HepG2 (cell line): ENCODE data around the gene SHMT1. TPM values are rescaled to one million over a fixed set of nuclear protein-coding genes. Genes with fewer than 3 reads are reported as not detected.

Experiments used
- GPN1 ChIP-seq: sonication (generic); formaldehyde crosslinking; IDR thresholded peaks from 2 replicates; pipeline ENCODE4 v1.5.1; 2020; ENCODE audit warnings: missing genetic modification reagents, borderline replicate concordance
- JDP2 ChIP-seq: sonication (generic); formaldehyde crosslinking; IDR thresholded peaks from 2 replicates; pipeline ENCODE4 v1.8.1; 2022; ENCODE audit warnings: missing genetic modification reagents, borderline replicate concordance
- MTA1 ChIP-seq: sonication (generic); formaldehyde crosslinking; IDR thresholded peaks from 2 replicates; pipeline ENCODE4 v1.4.0; 2020; ENCODE audit warnings: missing genetic modification reagents, mild to moderate bottlenecking, borderline replicate concordance
- NFE2L1 ChIP-seq: sonication (generic); formaldehyde crosslinking; IDR thresholded peaks from 2 replicates; pipeline ENCODE4 v1.4.0; 2020; ENCODE audit warnings: missing genetic modification reagents, mild to moderate bottlenecking, borderline replicate concordance
- NFIC ChIP-seq: IDR thresholded peaks from 2 replicates; pipeline ENCODE4 v1.6.1; 2012; ENCODE audit warnings: mild to moderate bottlenecking, low read length, inconsistent platforms
- NFYC ChIP-seq: IDR thresholded peaks from 2 replicates; pipeline ENCODE4 v1.6.1; 2016; ENCODE audit warnings: missing genetic modification reagents, missing compliant biosample characterization
- PLRG1 ChIP-seq: fragments of 450-650 bp; conservative IDR thresholded peaks from 2 replicates; pipeline ENCODE4 v1.6.1; 2016
- RCOR2 ChIP-seq: IDR thresholded peaks from 2 replicates; pipeline ENCODE4 v1.6.1; 2016; ENCODE audit warnings: missing biosample characterization, missing genetic modification reagents
- SALL2 ChIP-seq: sonication (generic); formaldehyde crosslinking; IDR thresholded peaks from 2 replicates; pipeline ENCODE4 v1.8.1; 2023; ENCODE audit warnings: mild to moderate bottlenecking, missing genetic modification reagents, inconsistent platforms
- ZNF101 ChIP-seq: sonication (generic); formaldehyde crosslinking; IDR thresholded peaks from 2 replicates; pipeline ENCODE4 v1.4.0; 2020; ENCODE audit warnings: mild to moderate bottlenecking, low read depth, missing genetic modification reagents, borderline replicate concordance
- ZNF33B ChIP-seq: sonication (generic); formaldehyde crosslinking; IDR thresholded peaks from 2 replicates; pipeline ENCODE4 v1.5.1; 2020; ENCODE audit warnings: mild to moderate bottlenecking, missing genetic modification reagents
- ZNF431 ChIP-seq: sonication (generic); formaldehyde crosslinking; IDR thresholded peaks from 2 replicates; pipeline ENCODE4 v1.9.0; 2022; ENCODE audit warnings: missing genetic modification reagents, low read depth, mild to moderate bottlenecking, borderline replicate concordance
- ZNF451 ChIP-seq: sonication (generic); formaldehyde crosslinking; IDR thresholded peaks from 2 replicates; pipeline ENCODE4 v1.5.0; 2020; ENCODE audit warnings: mild to moderate bottlenecking, missing genetic modification reagents
- ZNF501 ChIP-seq: sonication (generic); formaldehyde crosslinking; IDR thresholded peaks from 2 replicates; pipeline ENCODE4 v1.5.1; 2020; ENCODE audit warnings: mild to moderate bottlenecking, moderate library complexity, missing genetic modification reagents
- ZNF556 ChIP-seq: sonication (generic); formaldehyde crosslinking; IDR thresholded peaks from 2 replicates; pipeline ENCODE4 v1.4.0; 2020; ENCODE audit warnings: mild to moderate bottlenecking, missing genetic modification reagents, borderline replicate concordance
- ZNF660 ChIP-seq: sonication (generic); formaldehyde crosslinking; IDR thresholded peaks from 2 replicates; pipeline ENCODE4 v1.5.1; 2020; ENCODE audit warnings: mild to moderate bottlenecking, low read depth, missing genetic modification reagents, borderline replicate concordance
- ZNF709 ChIP-seq: sonication (generic); formaldehyde crosslinking; IDR thresholded peaks from 2 replicates; pipeline ENCODE4 v1.5.0; 2020; ENCODE audit warnings: mild to moderate bottlenecking, missing genetic modification reagents
- ZNF737 ChIP-seq: sonication (generic); formaldehyde crosslinking; IDR thresholded peaks from 2 replicates; pipeline ENCODE4 v1.5.0; 2020; ENCODE audit warnings: missing genetic modification reagents, mild to moderate bottlenecking, borderline replicate concordance
- ZNF777 ChIP-seq: sonication (generic); formaldehyde crosslinking; IDR thresholded peaks from 2 replicates; pipeline ENCODE4 v1.4.0; 2020; ENCODE audit warnings: missing genetic modification reagents
- polyA plus RNA-seq, 8 experiments: library from polyadenylated mRNA; depleted of rRNA in 3 of 8; stranded (reverse) in 7 of 8; unstranded in 1 of 8; fragments of >200 nt; fragmentation: Illumina TruSeq in 4 of 8; extraction: Trizol in 4 of 8; gene quantifications; 2 replicates each; pipeline versions ENCODE4 v1.2.1 to v1.2.3, GENCODE V29; 2011 to 2016; ENCODE audit warnings: low read depth in 4 of 8, missing spikeins in 1 of 8, mixed read lengths in 1 of 8; ENCODE audit not compliant: insufficient read depth in 1 of 8
- total RNA-seq, 5 experiments: library from RNA; depleted of rRNA; stranded (reverse); fragments of >200 nt; fragmentation: Illumina TruSeq; extraction: Trizol; gene quantifications; 2 replicates each; pipeline ENCODE4 v1.2.3, GENCODE V29; 2016; ENCODE audit warnings: low read depth in 1 of 5
- TF ChIP-seq, protein P1 (sequence below): sonication (generic); formaldehyde crosslinking; IDR thresholded peaks from 2 replicates; pipeline ENCODE4 v1.8.0; 2022; ENCODE audit warnings: mild to moderate bottlenecking, missing genetic modification reagents; ENCODE audit not compliant: insufficient replicate concordance
- TF ChIP-seq, protein P2 (sequence below): sonication (generic); formaldehyde crosslinking; IDR thresholded peaks from 2 replicates; pipeline ENCODE4 v1.5.0; 2020; ENCODE audit warnings: missing genetic modification reagents
- TF ChIP-seq, protein P3 (sequence below): sonication (generic); formaldehyde crosslinking; IDR thresholded peaks from 2 replicates; pipeline ENCODE4 v1.5.0; 2020; ENCODE audit warnings: missing genetic modification reagents, mild to moderate bottlenecking, borderline replicate concordance
- TF ChIP-seq, protein P4 (sequence below): sonication (generic); formaldehyde crosslinking; IDR thresholded peaks from 2 replicates; pipeline ENCODE4 v1.5.0; 2020; ENCODE audit warnings: mild to moderate bottlenecking, low read depth, missing genetic modification reagents, borderline replicate concordance
- TF ChIP-seq, protein P5 (sequence below): sonication (generic); formaldehyde crosslinking; IDR thresholded peaks from 2 replicates; pipeline ENCODE4 v1.5.1; 2020; ENCODE audit warnings: mild to moderate bottlenecking, missing genetic modification reagents, moderate library complexity

The SHMT1 gene
- total and polyA plus RNA-seq, 2 of the 13 experiments (the other 11 are each of a cell fraction or from before 2014, with no cell fraction given), result 21.3 to 48.8 TPM

DNA sequence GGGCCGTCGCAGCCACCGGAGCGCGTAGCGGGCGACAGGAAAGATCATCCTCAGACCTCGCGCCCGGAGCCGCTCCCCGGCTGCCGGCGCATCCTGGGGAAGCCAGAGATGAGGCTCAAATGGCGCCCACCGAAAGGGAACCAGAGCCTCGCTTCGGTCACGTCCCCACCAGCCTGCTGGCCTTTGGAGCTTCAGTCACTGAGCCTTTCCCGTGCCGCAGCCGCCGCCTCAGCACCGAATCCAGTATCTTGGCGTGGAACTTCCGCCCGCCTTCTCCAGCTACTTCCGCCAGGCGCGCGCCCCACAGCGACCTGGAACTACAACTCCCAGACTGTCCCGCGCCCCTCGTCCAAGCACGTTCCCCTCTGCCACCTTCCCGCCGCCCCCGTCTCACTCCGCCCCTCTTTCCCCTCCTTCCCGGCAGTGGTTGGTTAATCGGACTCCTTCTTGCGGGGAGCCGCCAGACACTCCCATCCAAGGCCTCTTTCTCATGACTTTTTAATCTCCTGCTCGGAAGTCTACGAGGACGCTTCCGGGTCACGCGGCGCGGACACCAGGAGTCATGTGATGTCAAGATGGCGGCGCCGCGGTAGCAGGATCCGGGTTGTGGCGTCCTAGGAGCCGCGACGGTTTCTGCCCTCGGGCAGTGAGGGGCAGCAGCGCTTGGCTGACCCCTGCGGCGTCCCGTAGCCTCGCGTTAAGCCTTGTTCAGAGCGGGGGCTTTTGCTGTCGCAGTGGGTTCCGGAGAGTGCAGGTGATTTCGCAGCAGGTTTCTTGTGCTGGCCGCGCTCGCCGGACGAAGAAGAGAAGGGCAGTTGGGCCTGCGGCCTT, 48.4 kb downstream of the SHMT1 start, which contains the start of the genes SMCR8 and TOP3A (continued):
- TF ChIP-seq, protein P1, sequence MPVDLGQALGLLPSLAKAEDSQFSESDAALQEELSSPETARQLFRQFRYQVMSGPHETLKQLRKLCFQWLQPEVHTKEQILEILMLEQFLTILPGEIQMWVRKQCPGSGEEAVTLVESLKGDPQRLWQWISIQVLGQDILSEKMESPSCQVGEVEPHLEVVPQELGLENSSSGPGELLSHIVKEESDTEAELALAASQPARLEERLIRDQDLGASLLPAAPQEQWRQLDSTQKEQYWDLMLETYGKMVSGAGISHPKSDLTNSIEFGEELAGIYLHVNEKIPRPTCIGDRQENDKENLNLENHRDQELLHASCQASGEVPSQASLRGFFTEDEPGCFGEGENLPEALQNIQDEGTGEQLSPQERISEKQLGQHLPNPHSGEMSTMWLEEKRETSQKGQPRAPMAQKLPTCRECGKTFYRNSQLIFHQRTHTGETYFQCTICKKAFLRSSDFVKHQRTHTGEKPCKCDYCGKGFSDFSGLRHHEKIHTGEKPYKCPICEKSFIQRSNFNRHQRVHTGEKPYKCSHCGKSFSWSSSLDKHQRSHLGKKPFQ (CRISPR knock-in tag), result peak; percentile 92
- TF ChIP-seq, protein P2, sequence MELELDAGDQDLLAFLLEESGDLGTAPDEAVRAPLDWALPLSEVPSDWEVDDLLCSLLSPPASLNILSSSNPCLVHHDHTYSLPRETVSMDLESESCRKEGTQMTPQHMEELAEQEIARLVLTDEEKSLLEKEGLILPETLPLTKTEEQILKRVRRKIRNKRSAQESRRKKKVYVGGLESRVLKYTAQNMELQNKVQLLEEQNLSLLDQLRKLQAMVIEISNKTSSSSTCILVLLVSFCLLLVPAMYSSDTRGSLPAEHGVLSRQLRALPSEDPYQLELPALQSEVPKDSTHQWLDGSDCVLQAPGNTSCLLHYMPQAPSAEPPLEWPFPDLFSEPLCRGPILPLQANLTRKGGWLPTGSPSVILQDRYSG (CRISPR knock-in tag), result no peak
- TF ChIP-seq SALL2 (CRISPR knock-in tag), result no peak
- TF ChIP-seq ZNF737 (CRISPR knock-in tag), result 0 out of 2 replicates have a peak, but pooled peaks have one; percentile 57
- no peak for TF ChIP-seq ZNF101 (CRISPR knock-in tag)
- TF ChIP-seq, protein P3, sequence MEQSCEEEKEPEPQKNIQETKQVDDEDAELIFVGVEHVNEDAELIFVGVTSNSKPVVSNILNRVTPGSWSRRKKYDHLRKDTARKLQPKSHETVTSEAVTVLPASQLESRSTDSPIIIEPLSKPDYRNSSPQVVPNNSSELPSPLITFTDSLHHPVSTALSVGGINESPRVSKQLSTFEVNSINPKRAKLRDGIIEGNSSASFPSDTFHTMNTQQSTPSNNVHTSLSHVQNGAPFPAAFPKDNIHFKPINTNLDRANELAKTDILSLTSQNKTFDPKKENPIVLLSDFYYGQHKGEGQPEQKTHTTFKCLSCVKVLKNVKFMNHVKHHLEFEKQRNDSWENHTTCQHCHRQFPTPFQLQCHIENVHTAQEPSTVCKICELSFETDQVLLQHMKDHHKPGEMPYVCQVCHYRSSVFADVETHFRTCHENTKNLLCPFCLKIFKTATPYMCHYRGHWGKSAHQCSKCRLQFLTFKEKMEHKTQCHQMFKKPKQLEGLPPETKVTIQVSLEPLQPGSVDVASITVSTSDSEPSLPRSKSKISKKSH (CRISPR knock-in tag), result 0 out of 2 replicates have a peak, but pooled peaks have one; percentile 24
- TF ChIP-seq, protein P4, sequence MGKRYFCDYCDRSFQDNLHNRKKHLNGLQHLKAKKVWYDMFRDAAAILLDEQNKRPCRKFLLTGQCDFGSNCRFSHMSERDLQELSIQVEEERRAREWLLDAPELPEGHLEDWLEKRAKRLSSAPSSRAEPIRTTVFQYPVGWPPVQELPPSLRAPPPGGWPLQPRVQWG (CRISPR knock-in tag), result no peak
- TF ChIP-seq ZNF431 (CRISPR knock-in tag), result peak; percentile 81; the same call in 1 of the 2 replicates
- TF ChIP-seq NFIC, result no peak
- no peak for TF ChIP-seq NFE2L1 (CRISPR knock-in tag)
- no peak for TF ChIP-seq MTA1
- TF ChIP-seq ZNF777 (CRISPR knock-in tag), result peak; percentile 78
- TF ChIP-seq, protein P5, sequence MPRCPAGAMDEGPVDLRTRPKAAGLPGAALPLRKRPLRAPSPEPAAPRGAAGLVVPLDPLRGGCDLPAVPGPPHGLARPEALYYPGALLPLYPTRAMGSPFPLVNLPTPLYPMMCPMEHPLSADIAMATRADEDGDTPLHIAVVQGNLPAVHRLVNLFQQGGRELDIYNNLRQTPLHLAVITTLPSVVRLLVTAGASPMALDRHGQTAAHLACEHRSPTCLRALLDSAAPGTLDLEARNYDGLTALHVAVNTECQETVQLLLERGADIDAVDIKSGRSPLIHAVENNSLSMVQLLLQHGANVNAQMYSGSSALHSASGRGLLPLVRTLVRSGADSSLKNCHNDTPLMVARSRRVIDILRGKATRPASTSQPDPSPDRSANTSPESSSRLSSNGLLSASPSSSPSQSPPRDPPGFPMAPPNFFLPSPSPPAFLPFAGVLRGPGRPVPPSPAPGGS (CRISPR knock-in tag), result no peak
- TF ChIP-seq PLRG1, result no peak
- no peak for TF ChIP-seq GPN1
- peak; percentile 90 for TF ChIP-seq ZNF501 (CRISPR knock-in tag)
- TF ChIP-seq ZNF660 (CRISPR knock-in tag), result no peak
- TF ChIP-seq RCOR2 (CRISPR knock-in tag), result no peak
- TF ChIP-seq NFYC (CRISPR knock-in tag), result peak; percentile 50; the same call in 1 of the 2 replicates
- no peak for TF ChIP-seq JDP2 (CRISPR knock-in tag)
- TF ChIP-seq ZNF33B (CRISPR knock-in tag), result peak; percentile 8; the same call in 1 of the 2 replicates
- peak; percentile 63; the same call in 1 of the 2 replicates for TF ChIP-seq ZNF709 (CRISPR knock-in tag)
- TF ChIP-seq ZNF451, result peak; percentile 47; the same call in 1 of the 2 replicates
- TF ChIP-seq ZNF556 (CRISPR knock-in tag), result peak; percentile 66; the same call in 1 of the 2 replicates
